Right hindlimb (tissue), 1 donor: ENCODE data around the gene TFCP2L1.

Source experiments
- DNase-seq: peaks from one replicate; pipeline ENCODE4 v3.0.0-alpha.2; 2018

The TFCP2L1 gene

DNA sequence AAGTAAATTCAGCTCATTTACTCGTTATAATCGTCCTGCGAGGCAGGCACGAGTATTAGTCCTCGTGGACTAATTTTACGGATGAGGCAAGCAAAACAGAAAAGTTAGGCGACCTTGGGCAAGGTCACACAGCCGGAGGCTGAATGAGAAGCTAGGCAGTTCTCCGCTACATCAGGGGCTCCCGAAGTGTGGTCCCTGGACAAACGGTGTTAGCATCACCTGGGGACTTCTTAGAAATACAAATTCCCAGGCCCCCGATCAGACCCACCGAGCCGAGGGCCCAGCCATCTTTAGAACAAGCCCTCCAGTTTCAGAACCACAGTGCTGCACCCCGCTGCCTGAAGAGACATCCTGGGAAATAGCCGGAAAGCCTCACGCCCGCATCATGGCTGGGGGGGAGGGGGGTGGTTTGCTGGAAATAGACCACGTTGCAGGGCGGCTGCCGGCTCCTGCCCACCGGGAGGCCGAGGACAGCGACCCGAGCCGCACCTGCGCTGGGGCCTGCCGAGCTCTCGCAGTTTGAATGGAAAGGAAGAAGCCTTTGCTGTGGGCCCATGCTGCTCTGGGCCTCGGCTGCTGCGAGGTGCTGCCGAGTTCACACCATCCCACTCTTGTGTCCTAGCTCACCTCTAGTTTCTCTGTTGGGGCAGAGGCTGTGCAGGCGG is 72.2 kb downstream of the TFCP2L1 start:
- DNase-seq: no peak

DNA sequence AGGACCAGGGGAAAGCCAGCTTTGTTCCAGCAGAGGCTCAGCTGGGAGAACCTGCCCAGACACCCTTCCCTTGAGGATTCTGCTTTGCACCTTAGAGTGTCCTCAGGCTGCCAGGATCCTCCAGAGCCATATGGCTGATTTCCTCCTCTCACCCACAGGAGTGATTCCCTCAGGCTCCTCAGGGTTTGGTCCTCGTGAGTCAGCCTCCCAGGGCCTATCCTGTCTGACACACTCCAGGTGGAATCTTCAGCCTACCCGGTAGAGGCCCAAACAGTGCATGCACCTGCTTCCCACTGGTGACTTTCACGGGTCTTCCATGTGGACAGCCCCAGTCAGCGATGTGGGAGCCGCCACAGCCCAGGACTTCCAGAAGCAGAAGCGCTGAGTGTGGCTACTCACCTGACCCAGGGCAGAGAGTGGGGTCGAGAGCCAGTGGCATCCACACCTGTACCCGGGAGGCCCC is 73.3 kb downstream of the TFCP2L1 start:
- no peak for DNase-seq

DNA sequence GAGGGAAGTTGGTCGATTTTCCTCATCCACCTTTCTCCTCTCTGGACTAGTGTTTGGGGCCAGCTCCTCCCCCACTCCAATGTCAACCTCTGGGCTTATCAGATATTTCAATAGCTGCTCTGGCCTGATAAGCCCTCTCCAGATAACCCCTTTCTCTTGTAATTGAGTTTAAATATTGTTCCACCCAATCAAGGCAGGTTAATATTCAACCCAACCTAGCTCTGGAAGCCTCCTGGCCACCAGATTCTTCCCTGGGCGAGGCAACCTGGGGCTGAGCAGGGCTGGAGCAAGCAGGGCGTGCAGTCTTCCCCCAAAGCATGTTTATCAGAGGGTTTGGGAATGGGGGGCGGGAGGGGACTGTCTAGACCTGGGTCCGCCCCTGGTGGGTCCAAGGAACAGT is 73.8 kb downstream of the TFCP2L1 start:
- DNase-seq: no peak

DNA sequence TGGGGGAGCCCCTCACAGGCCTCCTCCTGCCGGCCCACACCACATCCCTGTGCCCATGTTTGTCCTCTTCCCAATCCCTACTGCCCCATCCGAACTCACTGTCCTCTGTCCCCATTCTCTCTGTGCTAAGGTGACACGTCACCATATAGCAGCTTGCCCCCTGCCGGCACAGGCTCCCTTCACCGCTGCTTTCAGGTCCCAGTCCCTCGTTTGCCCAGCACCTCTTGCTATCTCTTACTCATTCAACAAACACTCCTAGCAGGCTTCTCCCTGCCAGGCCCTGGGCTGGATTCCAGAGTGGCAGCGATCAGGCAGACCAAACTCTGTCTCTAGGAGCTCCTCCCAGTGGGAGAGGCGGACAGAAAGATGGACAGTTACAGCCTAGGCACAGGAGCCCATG is 74.3 kb downstream of the TFCP2L1 start:
- no peak for DNase-seq

DNA sequence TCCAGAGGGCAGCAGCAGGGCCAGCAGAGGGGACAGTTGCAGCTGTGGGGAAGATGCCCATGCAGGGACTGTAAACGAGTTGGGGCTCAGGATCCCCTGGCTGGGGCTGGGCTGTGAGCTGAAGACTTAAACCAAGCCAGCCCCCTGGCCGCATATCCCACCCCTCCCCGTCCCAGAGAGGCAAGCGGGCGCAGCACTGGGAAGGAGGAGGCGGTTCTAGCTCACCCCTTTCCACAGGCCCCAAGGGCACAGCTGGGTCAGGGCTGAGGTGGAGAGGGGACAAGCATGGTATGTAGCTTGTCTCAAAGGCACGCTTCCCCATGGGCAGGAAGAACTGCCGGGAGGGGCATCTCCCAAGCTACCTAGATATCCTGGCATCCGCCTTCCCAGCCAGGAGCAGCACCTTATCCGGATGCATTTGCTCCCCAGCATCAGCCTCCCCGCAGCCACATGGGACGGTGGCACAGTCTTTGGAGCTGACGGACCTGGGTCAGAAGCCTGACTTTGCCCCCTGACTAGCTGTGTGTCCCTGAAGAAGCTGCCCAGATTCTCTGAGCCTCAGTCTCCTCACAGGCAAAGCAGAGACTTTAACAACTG is 75.9 kb downstream of the TFCP2L1 start:
- DNase-seq: no peak

DNA sequence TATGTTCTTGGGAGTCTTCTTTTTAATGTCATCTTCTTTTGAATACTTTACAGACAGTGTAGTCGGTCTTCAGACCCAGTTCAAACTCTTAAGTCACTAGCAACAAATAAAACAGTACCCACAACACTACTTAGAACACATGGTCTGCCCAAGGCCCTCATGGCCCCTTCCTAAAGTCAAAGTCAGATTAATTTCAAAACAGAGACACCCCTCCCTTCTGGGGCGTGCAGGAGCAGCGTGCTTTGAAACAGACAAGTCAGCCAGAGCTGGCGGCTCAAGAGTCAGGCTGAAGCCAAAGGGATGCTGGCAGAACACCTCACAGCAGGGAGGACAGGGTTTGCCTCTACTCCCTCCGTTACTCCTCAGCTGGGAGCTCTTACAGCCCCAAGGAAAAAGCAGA is 77.5 kb downstream of the TFCP2L1 start:
- no peak for DNase-seq

DNA sequence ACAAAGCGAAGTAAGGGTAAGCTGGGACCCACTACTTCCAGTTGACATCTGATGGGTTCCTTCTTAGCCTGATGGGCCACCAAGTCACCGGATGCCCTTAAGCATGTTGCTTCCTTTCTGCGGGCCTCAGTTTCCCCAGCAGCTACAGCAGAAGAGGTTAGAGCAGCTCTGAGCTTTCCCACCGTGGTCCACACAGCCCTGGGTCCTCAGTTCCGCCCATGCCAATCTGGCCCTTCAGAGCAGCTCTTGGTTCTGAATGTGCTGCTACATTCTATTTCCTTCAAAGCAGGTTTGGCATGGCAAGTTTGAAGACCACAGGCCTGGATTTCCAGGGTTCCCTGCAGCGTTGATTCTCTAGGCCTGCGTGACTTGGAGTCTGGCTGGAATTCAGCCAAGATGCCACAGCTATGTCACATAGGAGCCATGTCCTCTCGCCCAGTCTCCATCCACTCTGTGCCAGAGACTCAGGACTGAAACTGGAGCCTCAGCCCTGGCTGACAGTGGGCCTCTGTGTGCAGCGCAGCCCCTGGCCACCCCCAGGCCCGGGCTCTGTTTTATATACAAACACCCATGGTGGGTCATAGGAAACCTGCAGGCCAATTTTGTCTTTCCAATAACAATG is 79.6 kb downstream of the TFCP2L1 start:
- no peak for DNase-seq

DNA sequence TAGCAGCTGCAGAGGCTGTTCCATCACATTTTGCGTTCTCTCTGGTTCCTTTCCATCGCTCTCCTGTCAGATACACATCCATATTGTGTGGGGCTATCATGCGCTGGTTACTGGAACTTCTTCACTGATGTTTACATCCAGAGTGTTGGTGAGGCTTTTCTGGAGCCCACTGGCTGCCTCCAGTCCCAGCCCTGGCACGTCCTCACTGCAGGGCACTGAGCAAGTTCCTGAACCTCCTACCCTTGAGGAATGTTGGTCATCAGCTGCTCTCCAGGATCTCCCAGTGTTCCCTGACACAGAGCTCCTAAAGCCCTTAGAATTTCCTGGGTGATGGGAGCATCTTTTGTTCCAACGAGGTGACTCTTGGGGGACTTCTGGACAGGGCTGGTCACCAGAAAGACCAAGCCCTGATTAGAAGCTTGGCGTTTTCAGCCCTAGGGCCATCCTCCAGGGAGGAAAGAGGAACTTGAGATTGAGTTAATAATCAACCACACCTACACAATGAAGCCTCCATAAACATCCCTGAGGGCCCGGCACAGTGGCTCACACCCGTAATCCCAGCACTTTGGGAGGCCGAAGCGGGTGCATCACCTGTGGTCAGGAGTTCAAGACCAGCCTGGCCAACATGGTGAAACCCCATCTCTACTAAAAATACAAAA is 81.3 kb downstream of the TFCP2L1 start:
- no peak for DNase-seq

DNA sequence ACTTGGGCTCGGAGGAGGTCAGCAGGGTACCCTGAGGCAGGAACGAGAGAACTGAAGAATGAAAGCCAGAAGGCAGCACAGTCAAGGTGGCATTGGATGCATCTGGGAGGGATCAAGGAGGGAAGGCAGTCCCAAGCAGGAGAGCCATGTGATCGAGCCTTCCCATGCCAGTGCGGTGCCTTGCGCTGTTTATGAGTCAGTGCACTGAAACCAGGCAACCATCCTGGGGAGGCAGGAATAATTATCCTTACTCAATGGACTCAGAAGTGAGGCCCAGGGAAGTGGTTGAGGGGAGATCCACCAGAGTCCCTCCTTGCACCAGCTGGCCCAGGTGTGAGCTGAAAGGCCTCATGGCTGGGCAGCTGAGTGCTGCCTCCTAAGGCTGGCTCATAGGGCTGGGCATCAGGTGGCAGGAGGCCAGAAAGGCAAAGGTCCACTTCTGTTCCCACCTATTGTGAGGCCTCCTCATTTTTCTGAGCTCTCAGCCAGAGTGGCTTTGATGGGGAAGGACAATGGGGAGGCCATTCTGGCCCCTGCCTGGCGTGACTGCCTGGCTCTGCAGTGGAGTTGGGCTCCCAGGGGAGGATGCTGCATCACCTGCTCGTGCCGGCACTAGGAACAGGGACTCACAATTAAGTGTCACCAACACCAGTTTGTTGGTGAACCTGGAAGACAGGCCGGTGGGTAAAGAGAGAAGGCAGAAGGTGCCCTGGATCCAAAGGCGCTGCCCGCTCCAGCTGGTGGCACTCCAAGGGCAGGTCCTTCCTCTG is 82.3 kb downstream of the TFCP2L1 start:
- DNase-seq: no peak

DNA sequence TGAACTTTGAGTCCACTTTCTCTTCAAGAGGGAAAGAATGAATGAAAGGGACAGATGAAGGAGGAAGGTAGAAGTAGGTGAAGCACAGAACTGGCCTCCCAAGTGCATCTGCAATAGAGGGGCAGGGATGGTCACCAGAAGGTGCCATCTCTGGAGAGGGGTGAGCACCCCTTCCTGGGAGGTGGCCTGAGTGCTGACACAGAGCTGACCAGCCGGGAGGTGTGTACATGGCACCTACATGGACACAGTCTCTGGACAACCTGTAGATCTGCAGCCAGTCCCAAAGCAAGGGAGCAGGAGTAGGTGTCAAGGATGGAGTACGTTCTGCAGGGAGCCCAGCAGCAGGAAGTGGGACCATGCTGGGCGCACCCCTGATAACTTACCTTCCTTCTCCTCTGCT is 83.2 kb downstream of the TFCP2L1 start:
- DNase-seq: no peak

DNA sequence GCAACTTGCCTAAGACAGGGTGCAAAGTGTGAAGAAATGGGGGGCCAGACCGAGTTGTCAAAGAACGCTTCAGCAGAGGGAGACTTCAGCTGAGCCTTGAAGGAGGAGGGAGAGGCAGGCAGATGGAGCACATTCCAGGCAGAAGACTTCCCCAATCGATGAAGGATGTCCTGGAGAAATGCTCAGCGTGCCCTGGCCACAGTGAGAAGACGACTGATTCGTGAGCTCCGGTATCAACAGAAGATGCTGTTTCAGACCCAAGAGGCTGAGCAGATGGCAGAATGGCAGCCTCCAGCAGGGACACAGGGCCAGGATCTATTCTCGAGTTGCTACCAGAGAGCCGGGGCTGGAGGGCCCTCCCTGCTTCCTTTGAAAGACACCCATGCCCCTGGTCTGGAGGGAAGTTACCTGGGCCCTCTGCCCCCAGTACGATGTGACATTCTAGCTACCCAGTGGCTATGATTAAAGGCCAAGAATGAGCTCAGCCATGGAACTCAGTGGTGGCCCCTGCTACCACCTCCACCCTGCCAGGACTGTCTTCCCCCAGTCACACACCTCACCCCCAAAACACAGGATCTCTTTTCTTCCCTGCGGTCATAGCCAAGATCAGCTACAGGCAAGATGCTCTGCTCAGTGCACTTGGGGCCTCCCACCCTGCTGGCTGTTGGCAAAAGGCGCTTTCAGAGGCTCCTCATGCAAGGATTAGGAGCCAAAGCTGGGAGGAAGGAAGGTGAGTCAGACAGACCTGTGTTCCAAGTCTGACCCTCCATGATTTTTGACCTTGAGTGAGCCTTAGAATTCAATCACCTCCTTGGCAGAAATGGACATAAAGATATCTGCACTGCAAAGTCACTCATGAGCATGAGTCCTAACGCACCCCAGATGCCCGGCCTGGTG is 84.3 kb downstream of the TFCP2L1 start:
- DNase-seq: no peak

DNA sequence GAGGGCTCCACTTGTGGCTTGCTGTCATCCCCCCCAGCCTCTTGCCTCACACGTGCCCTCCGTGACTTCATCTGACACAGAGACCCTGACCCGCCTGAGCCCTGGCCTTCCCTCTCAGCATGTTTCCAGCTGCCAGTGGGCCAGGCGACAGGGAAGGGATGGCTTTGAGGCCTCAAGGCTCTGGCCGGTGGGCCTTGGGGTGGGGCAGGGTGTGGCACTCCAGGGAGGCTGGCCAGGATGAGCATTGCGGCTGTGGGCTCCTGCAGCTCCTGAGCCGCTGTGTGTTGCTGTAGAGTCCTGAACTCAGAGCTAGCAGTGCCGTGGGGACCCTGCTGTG is 85.0 kb downstream of the TFCP2L1 start:
- no peak for DNase-seq

DNA sequence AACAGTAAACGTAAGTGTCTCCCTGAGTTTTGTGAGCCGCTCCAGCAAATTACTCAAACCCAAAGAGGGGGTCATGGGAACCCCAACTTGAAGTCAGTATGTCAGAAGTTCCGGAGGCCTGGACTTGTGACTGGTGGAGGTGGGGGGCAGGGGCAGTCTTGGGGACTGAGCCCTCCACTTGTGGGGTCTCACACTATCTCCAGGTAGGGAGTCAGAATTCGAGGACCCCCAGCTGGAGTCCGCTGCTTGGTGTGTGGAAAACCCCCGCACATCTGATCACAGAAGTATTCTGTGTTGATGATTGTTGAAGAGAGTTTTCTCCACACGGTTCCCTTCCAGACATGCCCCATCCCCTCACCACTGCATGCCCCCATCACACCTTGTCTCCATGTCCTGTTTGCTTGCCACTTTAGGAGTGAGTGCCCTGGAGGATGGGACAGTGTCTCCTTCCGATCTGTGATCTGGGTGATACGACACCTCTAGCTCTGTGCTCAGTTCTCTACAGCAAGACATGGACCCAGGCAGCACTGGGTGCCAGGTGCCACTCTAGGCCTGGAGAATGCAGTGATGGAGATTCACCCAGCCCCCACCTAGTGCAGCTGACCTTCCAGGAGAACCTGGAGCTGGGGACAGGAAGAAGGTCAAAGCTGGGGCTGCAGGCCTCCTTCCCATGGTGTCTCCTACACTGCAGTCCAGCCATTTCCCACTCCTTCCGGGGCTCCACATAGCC is 85.6 kb downstream of the TFCP2L1 start:
- no peak for DNase-seq

DNA sequence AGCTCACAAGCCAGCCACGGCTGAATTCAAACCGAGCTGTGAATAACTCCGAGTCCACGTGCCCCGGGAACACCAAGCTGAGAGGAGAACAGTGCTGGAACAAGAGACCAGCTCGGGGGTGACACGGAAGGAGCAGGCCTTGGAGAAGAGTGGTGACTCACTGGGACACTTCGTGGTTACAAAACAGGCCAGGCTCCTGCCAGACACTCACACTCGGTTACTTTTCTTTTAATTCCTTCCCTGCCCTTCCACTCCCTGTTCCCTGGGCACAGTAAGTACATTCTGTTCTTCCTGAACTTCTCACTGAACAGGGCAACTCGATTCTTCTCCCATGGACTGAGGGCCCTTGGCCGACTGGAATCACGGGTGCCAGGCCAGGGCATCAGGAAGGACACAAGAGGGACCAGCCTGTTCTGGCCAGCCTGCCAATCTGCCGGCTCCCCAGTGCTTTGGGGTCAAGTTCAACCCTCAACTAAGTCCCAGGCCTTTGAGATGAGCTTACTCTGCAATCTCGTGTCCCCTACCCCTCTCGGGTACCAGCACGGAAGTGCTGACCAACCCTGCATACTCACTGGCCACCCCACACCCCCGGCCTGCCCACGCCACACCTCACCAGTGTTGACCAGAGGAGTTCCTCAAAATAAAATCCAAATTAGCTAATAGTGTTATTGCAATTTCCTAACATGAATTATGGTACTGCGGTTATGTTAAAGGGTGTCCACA is 87.5 kb downstream of the TFCP2L1 start:
- DNase-seq: no peak

DNA sequence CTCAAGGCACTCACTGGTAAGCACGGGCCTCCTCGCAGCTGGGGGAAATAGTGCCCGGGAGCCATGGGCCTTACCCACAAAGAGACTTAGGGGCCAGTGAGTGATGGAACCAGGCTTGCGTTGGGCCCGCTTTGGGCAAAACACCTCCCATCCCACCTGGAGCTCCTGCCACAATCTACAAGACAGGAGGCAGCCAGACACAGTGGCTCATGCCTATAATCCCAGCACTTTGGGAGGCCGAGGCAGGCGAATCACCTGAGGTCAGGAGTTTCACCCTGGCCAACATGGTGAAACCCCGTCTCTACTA is 88.2 kb downstream of the TFCP2L1 start:
- no peak for DNase-seq

DNA sequence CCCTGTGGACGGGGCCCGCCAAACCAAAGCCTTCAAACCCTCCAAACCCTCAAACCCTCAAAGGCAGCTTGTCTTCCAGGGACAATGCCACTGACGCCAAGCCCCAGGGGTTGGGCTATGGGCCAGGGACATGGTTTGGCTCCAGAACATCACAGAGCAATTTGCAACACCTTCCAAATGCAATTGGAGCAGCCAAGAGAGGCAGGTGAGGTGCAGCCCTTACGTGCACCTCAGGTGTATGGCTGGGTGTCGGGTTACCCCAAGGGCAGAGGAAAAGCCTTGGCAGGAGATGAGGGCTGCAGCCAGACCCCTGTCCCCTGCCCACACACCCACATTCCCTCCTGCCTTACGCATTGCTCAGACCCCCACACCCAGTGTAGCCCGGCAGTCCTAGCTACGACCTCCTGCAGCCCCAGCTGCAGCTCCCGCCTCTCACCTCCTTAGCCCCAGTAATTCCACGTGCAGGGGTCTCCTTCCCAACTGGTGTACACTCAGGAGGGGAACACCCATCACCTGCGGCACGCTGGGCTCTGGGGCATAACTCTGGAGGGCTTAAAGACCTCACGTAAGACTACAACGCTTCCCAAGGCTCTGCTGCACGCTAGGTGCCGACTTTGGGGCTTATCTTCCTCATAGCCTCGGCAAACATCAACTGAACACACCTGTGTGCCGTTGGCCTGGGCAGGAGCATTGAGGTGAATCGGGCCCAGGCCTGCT is 88.7 kb downstream of the TFCP2L1 start:
- DNase-seq: no peak

DNA sequence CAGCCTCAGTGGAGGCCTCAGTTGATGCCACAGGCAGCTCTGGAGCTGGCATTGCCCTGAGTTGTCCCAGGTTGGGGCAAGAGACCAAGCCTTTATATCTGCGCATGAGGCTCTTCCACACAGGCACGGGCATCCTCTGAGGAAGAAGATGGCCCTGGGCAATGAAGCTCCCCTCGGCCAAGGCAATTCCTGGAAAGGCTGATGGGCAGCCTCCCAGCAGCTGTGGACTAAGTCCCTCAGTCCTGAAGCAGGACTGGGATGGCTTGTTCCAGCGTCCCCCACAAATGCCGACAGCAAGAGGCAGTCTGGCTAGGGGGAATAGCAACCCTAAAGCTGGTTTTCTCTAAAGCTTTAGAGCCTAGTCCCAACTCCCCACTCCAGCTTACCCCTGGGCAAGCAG is 90.0 kb downstream of the TFCP2L1 start:
- no peak for DNase-seq

DNA sequence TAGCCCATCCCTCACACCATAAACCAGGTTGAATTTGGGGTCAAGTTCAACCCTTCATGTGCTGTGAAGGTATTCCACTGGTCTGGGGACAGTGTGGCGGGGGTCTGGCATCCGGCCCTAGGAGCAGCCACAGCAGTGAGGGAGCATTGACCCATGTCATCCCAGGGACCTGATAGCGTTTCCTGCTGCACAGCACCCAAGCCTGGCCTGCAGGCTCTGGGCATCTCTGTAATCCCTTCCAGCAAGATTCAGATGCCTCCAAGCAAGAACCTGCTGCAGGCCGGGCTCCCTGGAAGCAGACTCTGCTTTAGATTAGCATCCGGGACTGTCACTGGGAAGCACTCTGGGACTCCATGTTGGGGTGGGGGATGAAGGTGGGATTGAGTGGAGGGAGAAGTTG is 90.4 kb downstream of the TFCP2L1 start:
- no peak for DNase-seq

DNA sequence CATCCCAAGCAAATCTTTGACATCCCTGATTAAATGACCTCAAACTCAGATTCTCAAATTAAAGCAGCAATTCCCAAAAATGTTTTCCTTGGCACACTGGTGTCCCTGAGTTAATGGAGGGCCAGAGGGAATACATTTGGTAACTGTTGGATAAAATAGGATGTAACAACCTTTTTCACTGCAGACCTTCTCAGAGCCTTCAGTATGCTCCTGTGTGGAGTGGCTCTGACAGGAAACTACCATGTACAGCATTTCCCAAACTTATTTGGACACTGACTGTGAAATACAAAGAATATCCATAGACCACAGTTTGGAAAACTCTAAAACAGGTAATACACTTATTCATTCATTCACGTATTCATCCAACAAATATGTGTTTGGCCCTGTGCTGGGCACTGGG is 91.8 kb downstream of the TFCP2L1 start:
- no peak for DNase-seq

DNA sequence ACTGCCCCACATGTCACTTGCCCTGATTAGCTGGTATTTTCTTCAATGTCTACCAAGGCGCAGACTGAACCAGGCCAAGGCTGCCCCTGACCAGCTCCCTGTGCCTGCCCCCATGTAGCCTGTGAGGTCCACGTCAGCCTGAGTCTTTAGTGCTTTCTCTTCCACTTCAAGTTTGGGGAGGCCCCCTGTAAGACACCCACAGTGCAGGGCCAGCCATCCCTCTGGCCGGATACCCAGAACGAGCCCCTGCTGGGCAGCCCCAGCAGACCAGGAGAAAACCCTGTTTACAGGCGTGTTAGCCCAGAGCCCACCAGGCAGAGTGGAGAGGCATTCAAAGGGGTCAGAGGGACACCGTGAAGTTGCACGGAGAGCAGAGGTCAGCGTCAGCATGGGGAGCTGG is 92.4 kb downstream of the TFCP2L1 start:
- DNase-seq: no peak
